Activated CD4-positive, CD25-positive, alpha-beta regulatory T cell treated with anti-CD3 and anti-CD28 coated beads, Interleukin-2, amount 50 U/mL, for 24 hours (primary cell): ENCODE measurements around the gene PLXNC1.

Source experiments
- ATAC-seq, 2 donors: fragments of 150-1000 bp; cut with Tn5 transposase; one replicate each; pipeline ENCODE4 v1.10.0; 2021; ENCODE audit warnings: mild to moderate bottlenecking in 1 of 2, moderate library complexity in 1 of 2

The PLXNC1 gene

GRCh38 chr12:94244165-94245133, 96.1 kb downstream of the PLXNC1 start:
- peak; percentile 69 to 83 for ATAC-seq

GRCh38 chr12:94245631-94246383, 97.4 kb downstream of the PLXNC1 start:
- no peak for ATAC-seq

GRCh38 chr12:94247246-94247645, 98.9 kb downstream of the PLXNC1 start:
- ATAC-seq, result no peak

GRCh38 chr12:94248582-94248981, 100.2 kb downstream of the PLXNC1 start:
- no peak for ATAC-seq

- no peak for ATAC-seq
These were observed 101.8 kb downstream of the PLXNC1 start for GRCh38 chr12:94250130-94250529.

- no peak for ATAC-seq
These were observed 105.9 kb downstream of the PLXNC1 start for GRCh38 chr12:94254270-94254669.

GRCh38 chr12:94255006-94255405, 106.6 kb downstream of the PLXNC1 start:
- no peak for ATAC-seq

- ATAC-seq, result no peak
These were observed 107.1 kb downstream of the PLXNC1 start for GRCh38 chr12:94255428-94255827.

- ATAC-seq, result peak in 1 of 2 donors; percentile 27
These were observed 110.2 kb downstream of the PLXNC1 start for GRCh38 chr12:94258593-94258992.

- no peak for ATAC-seq
These were observed 111.6 kb downstream of the PLXNC1 start for GRCh38 chr12:94260017-94260416.

- ATAC-seq, result no peak
These were observed 112.3 kb downstream of the PLXNC1 start for GRCh38 chr12:94260717-94261116.

GRCh38 chr12:94261119-94261518, 112.7 kb downstream of the PLXNC1 start:
- ATAC-seq, result no peak

- ATAC-seq, result no peak
These were observed 113.4 kb downstream of the PLXNC1 start for GRCh38 chr12:94261786-94262185.

GRCh38 chr12:94262228-94263010, 114.0 kb downstream of the PLXNC1 start:
- ATAC-seq, result peak; percentile 83 to 89

GRCh38 chr12:94263011-94263811, 114.8 kb downstream of the PLXNC1 start:
- ATAC-seq, result peak; percentile 63 to 72

GRCh38 chr12:94263905-94264561, 115.7 kb downstream of the PLXNC1 start:
- ATAC-seq, result no peak

- ATAC-seq, result no peak
These were observed 116.5 kb downstream of the PLXNC1 start for GRCh38 chr12:94264736-94265485.

- ATAC-seq, result no peak
These were observed 117.2 kb downstream of the PLXNC1 start for GRCh38 chr12:94265539-94265938.

- no peak for ATAC-seq
These were observed 117.8 kb downstream of the PLXNC1 start for GRCh38 chr12:94265966-94266745.
